ENCODE measurements around the gene SEL1L3.

DNA sequence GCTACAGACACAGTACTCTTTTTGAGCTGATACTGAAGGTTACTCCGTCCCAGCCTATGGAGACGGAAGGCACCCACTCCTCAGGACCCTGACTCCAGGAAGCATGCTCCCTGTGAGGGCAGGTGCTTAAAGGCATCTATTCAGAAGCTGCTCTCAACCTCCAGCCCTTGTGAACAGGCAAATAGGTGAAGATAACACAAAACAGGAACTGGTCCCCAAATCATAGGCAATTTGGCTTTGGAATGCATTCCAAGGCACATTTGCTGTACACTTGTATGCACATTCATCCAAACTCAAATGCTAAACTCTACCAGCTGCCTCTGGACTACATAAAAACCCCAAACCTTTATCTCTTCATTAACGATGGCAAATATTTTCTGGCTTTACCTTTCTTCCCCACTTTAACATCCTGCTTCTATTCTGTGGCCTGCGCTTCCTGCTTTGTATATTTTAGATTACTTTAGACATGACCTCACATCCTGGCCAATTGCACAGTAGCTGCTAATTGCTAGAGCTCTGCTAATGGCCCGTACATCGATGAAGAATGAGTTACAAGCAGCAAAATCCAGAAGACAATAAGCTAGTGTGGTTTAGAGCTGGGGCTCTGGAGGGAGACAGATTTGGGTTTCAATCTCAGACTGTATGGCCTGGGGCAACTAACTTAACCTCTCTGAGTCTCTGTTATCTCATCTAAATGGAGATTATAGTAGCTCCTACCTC, 3.2 kb downstream of the SEL1L3 start:
- TF ChIP-seq, protein P1, sequence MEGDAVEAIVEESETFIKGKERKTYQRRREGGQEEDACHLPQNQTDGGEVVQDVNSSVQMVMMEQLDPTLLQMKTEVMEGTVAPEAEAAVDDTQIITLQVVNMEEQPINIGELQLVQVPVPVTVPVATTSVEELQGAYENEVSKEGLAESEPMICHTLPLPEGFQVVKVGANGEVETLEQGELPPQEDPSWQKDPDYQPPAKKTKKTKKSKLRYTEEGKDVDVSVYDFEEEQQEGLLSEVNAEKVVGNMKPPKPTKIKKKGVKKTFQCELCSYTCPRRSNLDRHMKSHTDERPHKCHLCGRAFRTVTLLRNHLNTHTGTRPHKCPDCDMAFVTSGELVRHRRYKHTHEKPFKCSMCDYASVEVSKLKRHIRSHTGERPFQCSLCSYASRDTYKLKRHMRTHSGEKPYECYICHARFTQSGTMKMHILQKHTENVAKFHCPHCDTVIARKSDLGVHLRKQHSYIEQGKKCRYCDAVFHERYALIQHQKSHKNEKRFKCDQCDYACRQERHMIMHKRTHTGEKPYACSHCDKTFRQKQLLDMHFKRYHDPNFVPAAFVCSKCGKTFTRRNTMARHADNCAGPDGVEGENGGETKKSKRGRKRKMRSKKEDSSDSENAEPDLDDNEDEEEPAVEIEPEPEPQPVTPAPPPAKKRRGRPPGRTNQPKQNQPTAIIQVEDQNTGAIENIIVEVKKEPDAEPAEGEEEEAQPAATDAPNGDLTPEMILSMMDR (conservative IDR thresholded peaks at IDR 0.05 in 1 of 2, IDR thresholded peaks at IDR 0.05 in 1 of 2; ENCODE audit: extremely low read depth in 1 of 2, insufficient read depth in 1 of 2, low read depth in 1 of 2, low read length in 2 of 2), result no peak
- no peak for TF ChIP-seq EZH2 (IDR thresholded peaks at IDR 0.05; ENCODE audit: borderline replicate concordance, low read length)
